Astrocyte of the cerebellum (primary cell): ENCODE data around the gene RGS19.

Experiments
- DNase-seq: peaks from one replicate; pipeline ENCODE4 v3.0.0-alpha.2; 2011; ENCODE audit warnings: low read depth
- H3K4me3 ChIP-seq: 2 replicates; pipeline ENCODE4 v1.5.1; 2011; ENCODE audit warnings: mild to moderate bottlenecking, low read depth, low read length, moderate library complexity
- in situ Hi-C: cut with HindIII; loops from 2 replicates; pipeline ENCODE4 v1.10.0; 2017; ENCODE audit warnings: low sequenced_read_pairs
- TF ChIP-seq, protein P1 (sequence below): IDR thresholded peaks from 2 replicates; pipeline ENCODE4 v1.5.1; 2012; ENCODE audit warnings: low read length, low read depth, moderate library complexity, mild to moderate bottlenecking; ENCODE audit errors: missing control alignments

Gene RGS19

DNA sequence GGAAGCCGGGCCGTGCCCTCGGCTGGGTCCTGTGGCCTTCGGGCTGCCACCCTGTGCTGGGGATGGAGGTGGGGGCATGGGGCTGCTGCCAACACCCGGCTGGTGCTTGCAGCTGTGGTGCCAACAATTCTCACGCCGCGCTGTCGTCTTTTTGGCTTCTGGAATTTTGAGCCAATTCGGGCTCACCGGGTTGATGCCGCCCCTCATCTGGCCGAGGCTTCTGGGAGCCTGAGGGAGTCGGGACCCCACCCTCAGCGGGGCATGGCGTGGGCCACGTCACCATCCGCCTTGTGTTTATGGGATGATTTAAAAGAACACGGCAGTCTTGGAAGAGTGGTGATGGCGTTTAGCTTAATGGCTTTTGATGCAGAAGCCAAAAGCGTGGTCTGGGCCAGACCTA lies 36.7 kb upstream of the RGS19 start:
- no peak for DNase-seq
- TF ChIP-seq, protein P1, sequence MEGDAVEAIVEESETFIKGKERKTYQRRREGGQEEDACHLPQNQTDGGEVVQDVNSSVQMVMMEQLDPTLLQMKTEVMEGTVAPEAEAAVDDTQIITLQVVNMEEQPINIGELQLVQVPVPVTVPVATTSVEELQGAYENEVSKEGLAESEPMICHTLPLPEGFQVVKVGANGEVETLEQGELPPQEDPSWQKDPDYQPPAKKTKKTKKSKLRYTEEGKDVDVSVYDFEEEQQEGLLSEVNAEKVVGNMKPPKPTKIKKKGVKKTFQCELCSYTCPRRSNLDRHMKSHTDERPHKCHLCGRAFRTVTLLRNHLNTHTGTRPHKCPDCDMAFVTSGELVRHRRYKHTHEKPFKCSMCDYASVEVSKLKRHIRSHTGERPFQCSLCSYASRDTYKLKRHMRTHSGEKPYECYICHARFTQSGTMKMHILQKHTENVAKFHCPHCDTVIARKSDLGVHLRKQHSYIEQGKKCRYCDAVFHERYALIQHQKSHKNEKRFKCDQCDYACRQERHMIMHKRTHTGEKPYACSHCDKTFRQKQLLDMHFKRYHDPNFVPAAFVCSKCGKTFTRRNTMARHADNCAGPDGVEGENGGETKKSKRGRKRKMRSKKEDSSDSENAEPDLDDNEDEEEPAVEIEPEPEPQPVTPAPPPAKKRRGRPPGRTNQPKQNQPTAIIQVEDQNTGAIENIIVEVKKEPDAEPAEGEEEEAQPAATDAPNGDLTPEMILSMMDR, result no peak
- in situ Hi-C loops, result no loop called here
- no peak overlapping the region for H3K4me3 ChIP-seq

DNA sequence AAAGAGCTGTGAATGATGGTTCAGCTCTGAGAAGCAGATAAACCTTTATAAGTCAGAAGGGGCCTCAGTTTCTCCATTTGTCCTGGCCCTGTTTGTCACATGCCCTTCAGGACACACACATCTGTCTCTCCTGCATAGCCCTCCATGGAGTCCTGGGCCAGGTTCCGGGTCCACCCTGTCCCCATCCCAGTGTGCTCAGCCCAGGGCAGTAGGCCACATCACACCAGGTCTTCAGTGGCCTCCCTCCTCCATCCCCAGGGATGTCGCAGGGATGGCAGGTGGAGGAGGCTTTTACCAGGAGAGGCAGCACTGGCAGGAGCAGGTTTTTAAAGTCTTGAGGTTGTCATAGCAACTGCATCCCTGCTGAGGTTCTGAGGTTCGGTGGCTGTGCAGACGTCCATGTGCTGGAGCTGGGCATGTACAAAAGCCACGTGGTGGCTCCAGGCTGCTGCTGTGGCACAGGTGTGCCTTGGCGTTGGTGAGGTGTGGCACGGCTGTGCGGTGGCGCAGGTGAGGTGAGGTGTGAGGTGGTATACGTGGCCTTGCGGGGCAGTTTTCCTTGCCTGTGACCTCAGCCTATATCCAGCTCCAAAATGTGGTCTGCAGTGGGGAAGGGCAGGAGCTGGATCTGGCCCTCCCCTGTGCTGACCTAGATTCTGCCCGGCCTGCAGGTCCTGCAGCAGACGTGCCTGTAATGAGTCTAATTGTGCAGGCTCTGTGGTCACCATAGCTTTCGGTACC lies 36.0 kb upstream of the RGS19 start:
- in situ Hi-C loops, result no loop called here
- no peak for DNase-seq
- no peak overlapping the region for H3K4me3 ChIP-seq
- TF ChIP-seq, protein P1, result no peak

DNA sequence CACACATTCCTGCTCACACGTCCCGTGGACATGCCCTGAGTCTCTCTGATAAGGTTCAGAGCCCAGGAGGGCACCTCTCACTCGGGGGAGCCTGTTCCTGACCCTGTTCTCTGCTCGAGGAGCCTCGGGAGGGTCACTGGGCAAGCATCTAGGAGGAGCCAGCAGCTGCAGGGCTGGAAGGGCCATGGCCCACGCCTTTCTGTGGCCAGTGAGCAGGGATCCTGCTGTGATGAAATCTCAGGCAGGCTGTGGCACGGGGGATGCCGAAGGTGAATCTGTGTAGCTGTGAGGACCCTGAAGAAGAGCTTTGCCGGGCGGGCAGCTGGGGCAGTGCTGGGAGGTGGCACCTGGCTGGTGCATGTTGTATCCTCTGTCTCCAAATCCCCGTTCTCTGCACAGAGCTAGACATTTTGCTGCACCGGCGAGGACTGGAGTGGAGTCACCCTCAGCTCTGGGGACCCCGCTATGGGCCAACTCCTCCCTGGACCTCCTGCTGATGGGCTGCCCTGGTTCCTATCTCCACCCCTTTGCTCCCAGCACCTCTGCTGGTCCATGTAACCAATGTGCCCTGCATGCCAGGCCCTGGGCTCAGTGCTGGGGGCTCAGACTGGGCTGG lies 35.1 kb upstream of the RGS19 start:
- TF ChIP-seq, protein P1, result no peak
- in situ Hi-C loops, result no loop called here
- DNase-seq, result no peak
- H3K4me3 ChIP-seq, result no peak overlapping the region

DNA sequence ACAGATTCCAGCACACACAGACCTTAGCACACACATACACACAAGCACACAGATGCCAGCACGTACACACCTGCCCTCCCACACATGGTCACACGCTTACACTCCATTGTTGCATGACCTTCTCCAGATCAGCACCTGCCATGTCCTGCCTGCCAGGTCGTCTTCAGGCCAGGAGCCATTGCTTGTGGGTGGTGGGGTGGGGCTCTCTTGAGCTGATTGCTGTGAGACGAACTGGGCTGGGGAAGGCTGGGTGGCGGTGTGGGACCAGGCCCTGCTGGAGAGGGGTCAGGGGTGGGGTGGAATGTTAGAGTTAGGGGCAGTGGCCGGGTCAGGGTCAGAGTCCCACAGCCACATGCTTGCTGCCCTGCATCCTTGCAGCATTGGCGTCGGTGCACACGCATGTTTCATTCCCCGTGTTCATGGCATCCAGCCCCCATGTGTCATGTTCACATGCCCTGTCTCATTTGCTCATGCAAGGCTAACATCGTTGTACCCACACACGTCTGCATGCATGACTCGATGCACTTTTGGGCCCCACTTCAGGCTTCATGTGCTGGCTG lies 34.6 kb upstream of the RGS19 start:
- DNase-seq, result no peak
- H3K4me3 ChIP-seq, result no peak overlapping the region
- in situ Hi-C loops, result no loop called here
- TF ChIP-seq, protein P1, result no peak

DNA sequence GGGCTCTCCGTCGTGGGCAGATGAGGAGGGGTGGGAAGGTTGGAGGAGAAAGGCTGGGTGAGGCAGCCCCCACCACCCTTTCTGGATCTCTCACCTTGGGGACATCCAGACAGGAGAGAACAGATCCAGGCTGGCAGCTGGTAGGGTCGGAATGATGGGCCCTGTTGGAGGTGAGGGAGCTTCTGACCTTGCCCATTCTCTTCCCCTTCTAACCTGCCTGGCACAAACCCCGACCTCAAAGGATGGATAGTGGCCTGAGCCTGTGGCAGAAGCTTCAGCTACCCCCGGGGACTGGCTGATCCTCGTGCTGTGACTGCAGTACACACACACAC lies 34.1 kb upstream of the RGS19 start:
- TF ChIP-seq, protein P1, result no peak
- no peak overlapping the region for H3K4me3 ChIP-seq
- in situ Hi-C loops, result no loop called here
- DNase-seq, result no peak

DNA sequence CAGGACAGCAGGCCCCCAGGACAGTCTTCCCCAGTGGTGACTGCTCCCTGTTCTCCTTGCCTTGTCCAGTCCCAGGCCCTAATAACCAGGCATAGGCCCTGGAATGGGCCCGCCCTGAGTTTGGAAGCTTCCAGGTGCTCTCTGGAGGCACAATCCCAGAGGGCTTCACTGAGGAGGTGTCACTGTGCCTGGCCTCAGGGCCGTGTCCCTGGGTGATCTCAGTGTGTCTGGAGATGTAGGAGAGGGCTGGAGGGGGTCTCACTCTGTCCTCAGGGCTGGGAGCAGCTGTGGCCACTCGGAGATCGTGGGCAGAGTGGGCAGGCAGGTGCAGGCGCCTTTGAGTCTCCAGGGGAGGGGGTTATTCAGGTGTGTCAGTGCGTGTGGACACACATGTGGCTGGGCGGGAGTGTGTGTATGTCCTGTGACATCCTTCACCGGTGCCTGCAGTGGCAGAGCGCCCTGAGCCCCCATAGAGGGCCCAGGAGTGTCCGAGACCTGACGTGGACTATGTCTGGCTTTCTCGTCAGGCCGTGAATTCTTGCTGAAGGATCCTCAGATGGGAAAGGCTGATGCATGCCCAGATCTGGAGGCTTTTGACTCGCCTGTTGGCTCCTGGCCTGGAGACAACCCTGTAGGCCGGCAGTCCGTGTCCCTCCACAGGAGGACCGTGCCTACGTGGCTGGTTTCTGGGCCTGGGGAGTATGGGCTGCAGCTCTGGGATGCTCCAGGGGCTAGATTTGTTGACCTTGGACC lies 33.5 kb upstream of the RGS19 start:
- TF ChIP-seq, protein P1, result no peak

More for the DNA sequence above, 33.5 kb upstream of the RGS19 start:
- no peak overlapping the region for H3K4me3 ChIP-seq
- in situ Hi-C loops, result no loop called here
- no peak for DNase-seq
